Activated CD8-positive, alpha-beta memory T cell treated with anti-CD3 and anti-CD28 coated beads, Interleukin-2, amount 10 ng/mL, durations not matched to agents 7 days and 5 days (primary cell): ENCODE results near the gene USP15. TPM values are rescaled to one million over a fixed set of nuclear protein-coding genes. Genes with fewer than 3 reads are reported as not detected.
"Not testable (repeated sequence)": the region's sequence is repeated elsewhere in the genome, so short reads cannot be mapped to it uniquely, and the experiment has no call there.

Source experiments
- ATAC-seq: fragments of 150-1000 bp; cut with Tn5 transposase; one replicate; pipeline ENCODE4 v1.10.0; 2021; ENCODE audit warnings: moderate library complexity
- CTCF ChIA-PET: fragments of 350-600 bp; sonication (Branson Sonifier 250); formaldehyde crosslinking; loops from one replicate; lab custom pipeline; 2021; ENCODE audit warnings: antibody characterized with exemption; lab: Charles Lee
- DNase-seq: peaks from one replicate; pipeline ENCODE4 v3.0.0-alpha.2; 2020
- H3K27ac Mint-ChIP-seq: one replicate; pipeline ENCODE4 v1.8.0; 2021; ENCODE audit warnings: mild to moderate bottlenecking, mixed read lengths
- H3K27me3 Mint-ChIP-seq: one replicate; pipeline ENCODE4 v1.8.0; 2021; ENCODE audit warnings: mixed read lengths
- H3K36me3 Mint-ChIP-seq: one replicate; pipeline ENCODE4 v1.8.0; 2021; ENCODE audit warnings: mild to moderate bottlenecking, mixed read lengths
- H3K4me1 Mint-ChIP-seq: one replicate; pipeline ENCODE4 v1.8.0; 2021; ENCODE audit warnings: mixed read lengths
- H3K4me3 Mint-ChIP-seq: one replicate; pipeline ENCODE4 v1.8.0; 2021; ENCODE audit warnings: mild to moderate bottlenecking, moderate library complexity, mixed read lengths
- H3K9me3 Mint-ChIP-seq: one replicate; pipeline ENCODE4 v1.8.0; 2022; ENCODE audit warnings: low read depth, mixed read lengths
- total RNA-seq, 2 experiments: library from RNA; stranded (reverse); gene quantifications; one replicate each; pipeline ENCODE4 v1.2.3, GENCODE V29; 2021

The USP15 gene
- total RNA-seq, 2 experiments from 2014 or later, result 126 to 161 TPM

DNA sequence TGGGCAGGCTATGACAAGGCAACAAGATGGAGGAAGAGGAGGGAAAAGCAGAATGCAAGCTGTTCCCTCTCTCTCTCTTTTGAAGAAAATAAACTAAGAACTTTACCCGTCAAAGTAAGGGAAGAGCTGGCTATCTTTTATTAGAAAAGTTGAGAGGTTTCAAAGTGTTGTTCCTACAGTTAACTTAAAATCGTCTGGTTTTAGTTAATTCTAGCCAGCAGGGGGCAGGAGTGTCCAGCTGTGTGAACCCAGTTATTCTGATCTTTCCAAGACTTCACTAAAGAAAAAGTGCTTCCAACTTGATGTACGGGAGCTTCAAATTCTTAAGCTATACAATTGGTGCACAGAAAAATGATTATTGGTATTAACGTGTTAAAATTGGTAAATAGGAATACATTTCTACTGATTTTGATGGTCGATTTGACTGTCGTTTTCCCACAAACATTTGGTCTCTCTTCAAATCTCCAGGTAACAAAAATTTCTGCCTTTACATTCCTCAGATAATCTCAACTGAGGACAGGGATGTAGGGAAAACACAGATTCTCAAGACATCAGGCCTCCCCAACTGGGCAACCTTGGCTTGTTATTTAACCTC is 178.0 kb downstream of the USP15 start:
- CTCF ChIA-PET, result interaction anchor here (0.6 to 5.3 kb wide), 15 partner anchors 9 to 375 kb away, joined by 3 to 116 read pairs (median 5); partner anchors contain the start of gene MON2
- Mint-ChIP-seq H3K4me1 (peaks cover 18% of the 10 kb centered on the region), H3K36me3 (peaks cover 4% of the 10 kb centered on the region), H3K9me3 (peaks cover 3% of the 10 kb centered on the region), H3K27ac (no peak overlapping the region), H3K4me3 (no peak overlapping the region), H3K27me3 (peaks cover 53% of the 10 kb centered on the region)
- DNase-seq (peak; percentile 61), ATAC-seq (no peak)

DNA sequence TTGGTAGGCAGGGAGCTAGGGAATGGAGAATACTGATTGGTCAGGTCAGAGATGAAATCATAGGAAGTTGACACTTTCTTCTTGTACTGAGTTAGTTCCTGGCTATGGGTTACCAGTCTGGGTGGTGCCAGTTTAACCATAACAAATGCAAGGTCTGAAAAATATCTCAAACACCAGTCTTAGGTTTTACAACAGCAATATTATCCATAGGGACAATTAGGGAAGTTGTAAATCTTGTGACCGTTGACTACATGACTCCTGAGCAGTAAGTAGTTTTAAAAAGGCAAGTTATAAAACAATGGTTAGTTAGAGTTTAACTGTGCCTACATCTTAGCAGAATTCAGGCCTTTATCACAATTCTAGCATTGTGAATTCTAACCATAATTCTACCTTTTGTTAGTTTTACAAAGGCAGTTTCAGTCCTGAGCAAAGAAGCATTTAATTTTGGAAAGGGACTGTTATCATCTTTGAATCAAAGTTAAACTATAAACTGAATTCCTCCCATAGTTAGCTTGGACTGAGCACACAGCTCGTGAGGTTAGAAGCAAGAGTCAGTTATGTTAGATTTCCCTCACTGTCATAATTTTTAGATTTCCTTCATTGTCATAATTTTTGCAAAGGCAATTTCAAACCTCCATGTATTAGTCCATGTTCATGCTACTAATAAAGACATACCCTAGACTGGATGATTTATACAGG is 186.7 kb downstream of the USP15 start:
- CTCF ChIA-PET, result interaction anchor here (0.8 to 1.9 kb wide), 4 partner anchors 10 to 352 kb away, joined by 3 to 6 read pairs (median 3); no protein-coding TSS in a partner anchor
- Mint-ChIP-seq H3K36me3 (peaks cover 5% of the 10 kb centered on the region), H3K9me3 (peaks cover 2% of the 10 kb centered on the region), H3K27me3 (peaks cover 25% of the 10 kb centered on the region), H3K27ac (no peak overlapping the region), H3K4me1 (no peaks in the 10 kb centered on the region), H3K4me3 (no peak overlapping the region)
- ATAC-seq (no peak), DNase-seq (no peak)

GRCh38 chr12:62448436-62448835 is 188.2 kb downstream of the USP15 start:
- CTCF ChIA-PET, result no interaction called here
- DNase-seq (no peak), ATAC-seq (no peak)
- Mint-ChIP-seq H3K36me3 (peaks cover 3% of the 10 kb centered on the region), H3K9me3 (no peaks in the 10 kb centered on the region), H3K27me3 (peaks cover 23% of the 10 kb centered on the region), H3K4me1 (no peaks in the 10 kb centered on the region), H3K4me3 (no peak overlapping the region), H3K27ac (no peak overlapping the region)

DNA sequence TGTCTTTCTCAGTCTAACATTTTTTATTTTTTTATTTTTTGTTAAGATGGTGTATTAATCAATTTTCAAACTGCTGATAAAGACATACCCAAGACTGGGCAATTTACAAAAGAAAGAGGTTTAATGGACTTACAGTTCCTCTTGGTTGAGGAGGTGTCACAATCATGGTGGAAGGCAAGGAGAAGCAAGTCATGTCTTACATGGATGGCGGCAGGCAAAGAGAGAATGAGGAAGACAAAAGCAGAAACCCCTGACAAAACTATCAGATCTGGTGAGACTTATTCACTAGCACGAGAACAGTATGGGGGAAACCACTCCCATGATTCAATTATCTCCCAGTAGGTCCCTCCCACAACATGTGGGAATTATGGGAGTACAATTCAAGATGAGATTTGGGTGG is 195.2 kb downstream of the USP15 start:
- H3K27me3 Mint-ChIP-seq, result peaks cover 14% of the 10 kb centered on the region
- CTCF ChIA-PET, H3K27ac Mint-ChIP-seq, H3K4me1 Mint-ChIP-seq, ATAC-seq, H3K9me3 Mint-ChIP-seq, H3K4me3 Mint-ChIP-seq, DNase-seq, H3K36me3 Mint-ChIP-seq: not testable (repeated sequence)

- DNase-seq, result no peak
- peaks cover 11% of the 10 kb centered on the region for H3K9me3 Mint-ChIP-seq
- H3K4me1 Mint-ChIP-seq, result no peaks in the 10 kb centered on the region
- H3K27me3 Mint-ChIP-seq, result peaks cover 4% of the 10 kb centered on the region
- H3K36me3 Mint-ChIP-seq, result peaks cover 8% of the 10 kb centered on the region
- CTCF ChIA-PET, result interaction anchor here (1.0 to 1.5 kb wide), 2 partner anchors 21 to 22 kb away, joined by 3 to 6 read pairs; no protein-coding TSS in a partner anchor
- H3K4me3 Mint-ChIP-seq, result no peak overlapping the region
- no peak for ATAC-seq
- H3K27ac Mint-ChIP-seq, result no peak overlapping the region
Observed at GRCh38 chr12:62458626-62459025, 198.4 kb downstream of the USP15 start.

DNA sequence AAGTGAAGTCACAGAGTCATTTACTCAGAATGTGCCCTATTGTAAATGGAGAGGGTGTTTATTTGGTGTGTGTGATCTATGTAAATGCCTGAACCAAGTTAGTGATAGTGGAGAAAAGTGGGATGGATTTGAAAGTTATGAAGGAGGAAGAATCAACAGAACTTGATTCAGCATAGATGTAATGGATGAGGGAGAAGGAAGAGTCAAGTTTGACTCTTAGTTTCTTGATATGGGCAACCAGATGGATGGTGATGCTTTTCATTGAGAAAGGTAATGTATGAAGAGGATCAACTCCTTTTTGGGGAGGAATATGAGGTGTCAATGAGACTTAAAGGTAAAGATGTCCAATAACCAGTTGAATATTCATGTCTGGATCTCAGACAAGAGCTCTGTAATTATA is 199.8 kb downstream of the USP15 start:
- CTCF ChIA-PET, result no interaction called here
- Mint-ChIP-seq H3K27ac (no peak overlapping the region), H3K9me3 (peaks cover 13% of the 10 kb centered on the region), H3K36me3 (peaks cover 10% of the 10 kb centered on the region), H3K27me3 (peaks cover 4% of the 10 kb centered on the region), H3K4me1 (no peaks in the 10 kb centered on the region), H3K4me3 (no peak overlapping the region)
- DNase-seq, result no peak
- no peak for ATAC-seq

DNA sequence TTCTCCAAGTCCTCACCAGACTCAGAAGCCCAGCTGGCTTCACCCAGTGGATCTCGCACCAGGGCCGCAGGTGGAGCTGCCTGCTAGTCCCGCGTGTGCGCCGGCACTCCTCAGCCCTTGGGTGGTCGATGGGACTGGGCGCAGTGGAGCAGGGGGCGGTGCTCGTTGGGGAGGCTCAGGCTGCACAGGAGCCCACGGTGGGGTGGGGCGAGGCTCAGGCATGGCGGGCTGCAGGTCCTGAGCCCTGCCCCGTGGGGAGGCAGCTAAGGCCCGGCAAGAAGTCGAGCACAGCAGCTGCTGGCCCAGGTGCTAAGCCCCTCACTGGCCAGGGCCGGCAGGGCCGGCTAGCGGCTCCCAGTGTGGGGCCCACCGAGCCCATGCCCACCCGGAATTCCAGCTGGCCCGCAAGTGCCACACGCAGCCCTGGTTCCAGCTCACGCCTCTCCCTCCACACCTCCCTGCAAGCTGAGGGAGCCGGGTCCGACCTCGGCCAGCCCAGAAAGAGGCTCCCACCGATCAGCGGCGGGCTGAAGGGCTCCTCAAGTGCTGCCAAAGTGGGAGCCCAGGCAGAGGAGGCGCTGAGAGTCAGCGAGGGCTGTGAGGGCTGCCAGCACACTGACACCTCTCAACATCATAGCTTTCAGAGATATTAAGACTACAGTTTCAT is 201.1 kb downstream of the USP15 start:
- H3K27ac Mint-ChIP-seq, H3K27me3 Mint-ChIP-seq, ATAC-seq, H3K36me3 Mint-ChIP-seq, H3K4me3 Mint-ChIP-seq, CTCF ChIA-PET, H3K4me1 Mint-ChIP-seq, DNase-seq: not testable (repeated sequence)
- peaks cover 10% of the 10 kb centered on the region for H3K9me3 Mint-ChIP-seq

DNA sequence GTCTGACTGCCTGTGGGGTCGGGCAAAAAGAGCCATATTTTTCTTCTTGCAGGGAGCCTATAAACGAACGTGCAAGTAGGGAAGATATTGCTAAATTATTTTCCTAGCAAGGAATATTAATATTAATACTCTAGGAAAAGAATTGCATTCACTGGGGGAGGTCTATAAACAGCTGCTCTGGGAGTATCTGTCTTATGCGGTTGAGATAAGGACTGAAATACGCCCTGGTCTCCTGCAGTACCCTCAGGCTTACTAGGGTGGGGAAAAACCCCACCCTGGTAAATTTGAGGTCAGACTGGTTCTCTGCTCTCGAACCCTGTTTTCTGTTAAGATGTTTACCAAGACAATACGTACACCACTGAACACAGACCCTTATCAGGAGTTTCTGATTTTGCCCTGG is 203.0 kb downstream of the USP15 start:
- H3K9me3 Mint-ChIP-seq, result peaks cover 10% of the 10 kb centered on the region
- CTCF ChIA-PET, H3K4me3 Mint-ChIP-seq, H3K27ac Mint-ChIP-seq, DNase-seq, ATAC-seq, H3K27me3 Mint-ChIP-seq: not testable (repeated sequence)
- peaks cover 12% of the 10 kb centered on the region for H3K4me1 Mint-ChIP-seq
- H3K36me3 Mint-ChIP-seq, result peaks cover 11% of the 10 kb centered on the region

Other genes starting within 250 kb of the USP15 start
- gene MON2, start 206.4 kb downstream of the USP15 start, total RNA-seq, result 10 to 100 TPM; 39.3 to 53.9 TPM